Upper lobe of right lung (tissue), 1 donor: ENCODE data around the gene CAPN12. TPM values are rescaled to one million over a fixed set of nuclear protein-coding genes. Genes with fewer than 3 reads are reported as not detected.
A peak's percentile ranks its signal among the peaks of the same experiment; 100 is the strongest.
"Not testable (repeated sequence)": the region's sequence is repeated elsewhere in the genome, so short reads cannot be mapped to it uniquely, and the experiment has no call there.

Experiments
- ATAC-seq: fragments of 200-7000 bp; cut with Tn5 transposase; one replicate; pipeline ENCODE4 v1.9.1; 2020; ENCODE audit warnings: mild to moderate bottlenecking, moderate library complexity
- DNase-seq: peaks from one replicate; pipeline ENCODE4 v3.0.0-alpha.2; 2020
- H3K27ac ChIP-seq: fragments of 200-600 bp; one replicate; pipeline ENCODE4 v1.8.0; 2022
- H3K27me3 ChIP-seq: fragments of 200-600 bp; one replicate; pipeline ENCODE4 v1.8.0; 2022; ENCODE audit warnings: mild to moderate bottlenecking
- H3K36me3 ChIP-seq: fragments of 200-600 bp; one replicate; pipeline ENCODE4 v1.8.0; 2022
- H3K4me1 ChIP-seq: fragments of 200-600 bp; one replicate; pipeline ENCODE4 v1.8.0; 2022
- H3K4me3 ChIP-seq: fragments of 200-600 bp; one replicate; pipeline ENCODE4 v1.8.0; 2022; ENCODE audit warnings: mild to moderate bottlenecking
- H3K9me3 ChIP-seq: fragments of 200-600 bp; one replicate; pipeline ENCODE4 v1.8.0; 2022
- intact Hi-C: fragments of 100-400 bp; cut with DNase I; formaldehyde crosslinking; loops from one replicate; pipeline ENCODE4 v1.11.0; 2022
- total RNA-seq: library from RNA; stranded (reverse); fragmentation: NEBNext Ultra II Directional; extraction: Animal tissue kit (Norgen Biotek cat#: 25700); gene quantifications from one replicate; pipeline ENCODE4 v1.2.1, GENCODE V29; 2021
- TF ChIP-seq, protein P1 (sequence below): fragments of 200-600 bp; IDR thresholded peaks from one replicate; pipeline ENCODE4 v1.8.0; 2022; ENCODE audit warnings: antibody characterized with exemption
- donor health status: DM: no; HTN: yes; CAD: no; lungs with severe emphysema.

The CAPN12 gene
- total RNA-seq, 1 donor from 2014 or later: 14.4 TPM

DNA sequence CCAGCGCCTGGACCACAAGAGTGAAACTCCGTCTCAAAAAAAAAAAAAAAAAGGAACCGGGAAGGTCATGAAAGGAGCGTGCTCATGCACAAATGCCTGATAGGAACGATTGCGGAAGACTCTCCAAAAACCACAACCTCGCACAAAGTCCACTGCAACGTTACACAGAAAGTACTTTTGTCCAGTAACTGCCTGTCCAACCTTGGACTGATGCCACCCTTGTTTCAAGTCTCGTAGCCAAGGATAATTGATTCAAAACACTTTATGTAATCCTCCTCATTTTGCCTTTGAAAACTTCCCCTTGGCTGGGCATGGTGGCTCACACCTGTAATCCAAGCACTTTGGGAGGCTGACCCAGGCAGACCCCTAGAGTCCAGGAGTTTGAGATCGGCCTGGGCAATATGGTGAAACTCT is 15.3 kb upstream of the CAPN12 start:
- intact Hi-C loops: no loop called here
- no peak for DNase-seq
- peak; percentile 97 for ATAC-seq
- Histone ChIP-seq H3K4me3 (no peak overlapping the region), H3K27me3 (no peaks in the 10 kb centered on the region), H3K4me1 (no peaks in the 10 kb centered on the region), H3K27ac (peak overlapping the region; percentile 65), H3K9me3 (no peaks in the 10 kb centered on the region), H3K36me3 (no peaks in the 10 kb centered on the region)
- TF ChIP-seq, protein P1, sequence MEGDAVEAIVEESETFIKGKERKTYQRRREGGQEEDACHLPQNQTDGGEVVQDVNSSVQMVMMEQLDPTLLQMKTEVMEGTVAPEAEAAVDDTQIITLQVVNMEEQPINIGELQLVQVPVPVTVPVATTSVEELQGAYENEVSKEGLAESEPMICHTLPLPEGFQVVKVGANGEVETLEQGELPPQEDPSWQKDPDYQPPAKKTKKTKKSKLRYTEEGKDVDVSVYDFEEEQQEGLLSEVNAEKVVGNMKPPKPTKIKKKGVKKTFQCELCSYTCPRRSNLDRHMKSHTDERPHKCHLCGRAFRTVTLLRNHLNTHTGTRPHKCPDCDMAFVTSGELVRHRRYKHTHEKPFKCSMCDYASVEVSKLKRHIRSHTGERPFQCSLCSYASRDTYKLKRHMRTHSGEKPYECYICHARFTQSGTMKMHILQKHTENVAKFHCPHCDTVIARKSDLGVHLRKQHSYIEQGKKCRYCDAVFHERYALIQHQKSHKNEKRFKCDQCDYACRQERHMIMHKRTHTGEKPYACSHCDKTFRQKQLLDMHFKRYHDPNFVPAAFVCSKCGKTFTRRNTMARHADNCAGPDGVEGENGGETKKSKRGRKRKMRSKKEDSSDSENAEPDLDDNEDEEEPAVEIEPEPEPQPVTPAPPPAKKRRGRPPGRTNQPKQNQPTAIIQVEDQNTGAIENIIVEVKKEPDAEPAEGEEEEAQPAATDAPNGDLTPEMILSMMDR: no peak

DNA sequence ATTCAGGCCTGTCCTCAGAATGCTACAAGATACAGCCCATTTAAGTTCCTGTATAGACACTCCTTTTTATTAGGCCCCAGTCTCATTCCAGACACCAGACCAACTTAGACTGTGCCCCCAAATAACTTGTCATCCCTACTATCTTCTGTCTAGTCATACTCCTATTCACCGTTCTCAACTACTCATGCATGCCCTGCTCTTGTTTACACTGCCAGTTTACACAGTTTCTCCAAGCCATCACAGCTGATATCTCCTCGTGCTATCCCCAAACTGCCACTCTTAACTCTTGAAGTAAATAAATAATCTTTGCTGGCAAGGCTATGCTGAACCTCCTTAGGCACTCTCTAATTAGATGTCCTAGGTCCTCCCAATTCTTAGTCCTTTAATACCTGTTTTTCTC is 9.9 kb upstream of the CAPN12 start:
- not testable (repeated sequence) for H3K36me3 ChIP-seq, DNase-seq, ATAC-seq

DNA sequence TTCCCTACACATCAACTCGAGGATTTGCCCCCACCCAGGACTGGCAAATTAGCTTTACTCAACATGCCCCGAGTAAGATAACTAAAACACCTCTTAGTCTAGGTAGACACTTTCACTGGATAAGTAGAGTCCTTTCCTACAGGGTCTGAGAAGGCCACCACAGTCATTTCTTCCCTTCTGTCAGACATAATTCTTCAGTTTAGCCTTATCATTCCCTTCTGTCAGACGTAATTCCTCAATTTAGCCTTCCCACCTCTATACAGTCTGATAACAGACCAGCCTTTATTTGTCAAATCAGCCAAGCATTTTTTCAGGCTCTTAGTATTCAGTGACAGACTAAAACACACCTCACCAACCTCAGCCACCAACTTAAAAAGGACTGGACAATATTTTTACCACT is 9.5 kb upstream of the CAPN12 start:
- DNase-seq, H3K9me3 ChIP-seq, intact Hi-C loops, H3K27ac ChIP-seq, H3K4me1 ChIP-seq, H3K27me3 ChIP-seq, H3K36me3 ChIP-seq, ATAC-seq, H3K4me3 ChIP-seq: not testable (repeated sequence)

More for the DNA sequence above, 9.9 kb upstream of the CAPN12 start:
- H3K4me3 ChIP-seq, H3K9me3 ChIP-seq, H3K27me3 ChIP-seq, H3K27ac ChIP-seq, H3K4me1 ChIP-seq, intact Hi-C loops: not testable (repeated sequence)

DNA sequence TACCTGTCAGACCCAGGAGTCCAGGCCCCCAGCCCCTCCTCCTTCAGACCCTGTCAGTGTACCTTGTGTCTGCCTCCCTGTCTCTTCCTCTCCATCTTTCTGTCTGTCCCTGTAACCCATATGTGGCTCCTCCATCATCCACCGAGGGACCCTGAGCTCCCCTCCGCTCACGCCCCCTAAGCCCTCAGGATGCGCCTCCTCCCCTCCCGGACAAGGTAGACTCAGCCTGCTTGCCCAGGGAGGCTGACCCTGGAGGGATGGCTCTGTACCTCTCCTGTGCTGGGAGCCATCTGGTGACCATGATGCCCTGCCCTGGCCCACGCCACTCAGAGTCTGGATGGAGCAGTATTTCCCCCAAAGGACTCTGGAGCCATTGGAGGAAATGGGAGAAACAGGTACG is 1.0 kb upstream of the CAPN12 start:
- Histone ChIP-seq H3K4me1 (no peaks in the 10 kb centered on the region), H3K4me3 (no peak overlapping the region), H3K9me3 (no peaks in the 10 kb centered on the region), H3K27ac (no peak overlapping the region), H3K27me3 (no peaks in the 10 kb centered on the region), H3K36me3 (no peaks in the 10 kb centered on the region)
- TF ChIP-seq, protein P1: no peak
- ATAC-seq: peak; percentile 40
- DNase-seq: no peak
- intact Hi-C loops: no loop called here

DNA sequence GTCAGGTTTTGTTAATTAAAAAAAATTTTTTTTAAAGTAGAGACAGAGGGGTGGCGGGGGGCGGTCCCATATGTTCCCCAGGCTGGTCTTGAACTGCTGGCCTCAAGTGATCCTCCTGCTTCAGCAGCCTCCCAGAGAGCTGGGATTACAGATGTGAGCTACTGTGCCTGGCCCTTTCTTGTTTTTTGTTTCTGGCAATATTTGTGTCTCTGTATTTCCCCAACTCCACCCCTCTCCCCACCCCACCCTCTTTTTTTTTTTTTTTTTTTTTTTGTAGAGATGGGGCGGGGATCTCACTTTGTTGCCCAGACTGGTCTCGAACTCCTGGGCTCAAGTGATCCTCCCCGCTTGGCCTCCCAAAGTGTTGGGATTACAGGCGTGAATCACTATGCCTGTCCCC is 600 bp upstream of the CAPN12 start:
- no peaks in the 10 kb centered on the region for H3K9me3 ChIP-seq
- no peak for DNase-seq
- no peaks in the 10 kb centered on the region for H3K36me3 ChIP-seq
- H3K4me1 ChIP-seq: no peaks in the 10 kb centered on the region
- intact Hi-C loops: no loop called here
- H3K27me3 ChIP-seq: no peaks in the 10 kb centered on the region
- H3K27ac ChIP-seq: no peak overlapping the region
- no peak for ATAC-seq
- H3K4me3 ChIP-seq: no peak overlapping the region
- TF ChIP-seq, protein P1: no peak

DNA sequence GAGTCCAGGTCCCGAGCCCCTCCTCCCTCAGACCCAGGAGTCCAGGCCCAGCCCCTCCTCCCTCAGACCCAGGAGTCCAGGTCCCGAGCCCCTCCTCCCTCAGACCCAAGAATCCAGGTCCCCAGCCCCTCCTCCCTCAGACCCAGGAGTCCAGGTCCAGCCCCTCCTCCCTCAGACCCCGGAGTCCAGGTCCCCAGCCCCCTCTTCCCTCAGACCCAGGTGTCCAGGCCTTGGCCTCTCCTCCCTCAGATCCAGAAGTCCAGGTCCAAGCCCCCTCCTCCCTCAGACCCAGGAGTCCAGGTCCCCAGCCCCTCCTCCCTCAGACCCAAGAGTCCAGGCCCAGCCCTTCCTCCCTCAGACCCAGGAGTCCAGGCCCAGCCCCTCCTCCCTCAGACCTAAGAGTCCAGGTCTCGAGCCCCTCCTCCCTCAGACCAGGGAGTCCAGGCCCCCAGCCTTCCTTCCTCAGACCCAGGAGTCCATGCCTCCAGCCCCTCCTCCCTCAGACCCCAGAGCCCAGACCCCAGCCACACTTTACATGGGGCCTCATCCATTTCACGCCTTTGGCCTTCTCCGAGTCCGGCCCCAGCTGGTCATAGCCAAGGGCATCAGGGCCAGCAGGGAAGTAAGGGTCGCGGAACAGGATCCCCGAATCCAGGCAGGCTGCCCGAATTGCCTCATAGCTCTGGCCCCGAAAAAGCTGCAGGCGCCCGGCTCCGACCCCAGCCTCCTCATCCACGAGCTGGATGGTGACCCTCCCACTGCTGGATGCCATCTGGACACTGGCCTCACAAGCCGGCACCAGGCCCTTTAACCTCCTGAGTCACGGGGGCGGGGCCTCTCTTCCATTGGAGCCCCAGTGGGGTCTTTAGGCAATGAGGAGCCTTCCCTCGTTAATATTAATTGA is 628 bp downstream of the CAPN12 start:
- Histone ChIP-seq H3K27ac (no peak overlapping the region), H3K27me3 (no peaks in the 10 kb centered on the region), H3K4me1 (no peaks in the 10 kb centered on the region), H3K9me3 (no peaks in the 10 kb centered on the region), H3K36me3 (no peaks in the 10 kb centered on the region), H3K4me3 (no peak overlapping the region)
- TF ChIP-seq, protein P1: no peak
- DNase-seq: no peak
- no peak for ATAC-seq
- intact Hi-C loops: no loop called here
